GM12864 (cell line): ENCODE data around the gene SGK2.

Source experiments
- DNase-seq: peaks from one replicate; pipeline ENCODE4 v3.0.0-alpha.2; 2011; ENCODE audit warnings: low read depth
- H3K4me3 ChIP-seq: 2 replicates; pipeline ENCODE4 v1.5.1; 2011; ENCODE audit warnings: mild to moderate bottlenecking, low read depth, low read length, control low read depth
- TF ChIP-seq, protein P1 (sequence below): IDR thresholded peaks from 2 replicates; pipeline ENCODE4 v1.5.1; 2011; ENCODE audit warnings: low read depth, mild to moderate bottlenecking, moderate library complexity, low read length, control low read depth, inconsistent platforms; ENCODE audit errors: missing control alignments

Gene SGK2

DNA sequence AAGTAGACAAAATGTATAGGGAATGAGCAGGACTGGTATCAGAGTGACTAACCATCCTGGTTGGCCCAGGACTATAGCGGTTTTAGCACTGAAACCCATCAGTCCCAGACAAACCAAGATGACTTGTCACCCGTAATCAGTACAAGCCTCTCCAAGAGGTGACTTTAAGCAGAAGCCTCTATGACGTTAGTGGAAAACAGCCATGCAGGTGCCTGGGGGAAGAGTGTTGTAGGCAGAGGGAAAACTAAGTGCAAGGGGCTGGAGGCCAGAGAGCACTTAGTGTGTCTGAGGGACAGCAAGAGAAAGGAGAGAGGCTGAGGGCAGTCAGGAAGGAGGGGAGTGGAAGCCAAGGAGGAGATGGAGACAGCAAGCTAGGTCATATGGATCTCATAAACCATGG, 2.1 kb downstream of the SGK2 start:
- H3K4me3 ChIP-seq: no peak overlapping the region
- TF ChIP-seq, protein P1, sequence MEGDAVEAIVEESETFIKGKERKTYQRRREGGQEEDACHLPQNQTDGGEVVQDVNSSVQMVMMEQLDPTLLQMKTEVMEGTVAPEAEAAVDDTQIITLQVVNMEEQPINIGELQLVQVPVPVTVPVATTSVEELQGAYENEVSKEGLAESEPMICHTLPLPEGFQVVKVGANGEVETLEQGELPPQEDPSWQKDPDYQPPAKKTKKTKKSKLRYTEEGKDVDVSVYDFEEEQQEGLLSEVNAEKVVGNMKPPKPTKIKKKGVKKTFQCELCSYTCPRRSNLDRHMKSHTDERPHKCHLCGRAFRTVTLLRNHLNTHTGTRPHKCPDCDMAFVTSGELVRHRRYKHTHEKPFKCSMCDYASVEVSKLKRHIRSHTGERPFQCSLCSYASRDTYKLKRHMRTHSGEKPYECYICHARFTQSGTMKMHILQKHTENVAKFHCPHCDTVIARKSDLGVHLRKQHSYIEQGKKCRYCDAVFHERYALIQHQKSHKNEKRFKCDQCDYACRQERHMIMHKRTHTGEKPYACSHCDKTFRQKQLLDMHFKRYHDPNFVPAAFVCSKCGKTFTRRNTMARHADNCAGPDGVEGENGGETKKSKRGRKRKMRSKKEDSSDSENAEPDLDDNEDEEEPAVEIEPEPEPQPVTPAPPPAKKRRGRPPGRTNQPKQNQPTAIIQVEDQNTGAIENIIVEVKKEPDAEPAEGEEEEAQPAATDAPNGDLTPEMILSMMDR: no peak
- DNase-seq: no peak

DNA sequence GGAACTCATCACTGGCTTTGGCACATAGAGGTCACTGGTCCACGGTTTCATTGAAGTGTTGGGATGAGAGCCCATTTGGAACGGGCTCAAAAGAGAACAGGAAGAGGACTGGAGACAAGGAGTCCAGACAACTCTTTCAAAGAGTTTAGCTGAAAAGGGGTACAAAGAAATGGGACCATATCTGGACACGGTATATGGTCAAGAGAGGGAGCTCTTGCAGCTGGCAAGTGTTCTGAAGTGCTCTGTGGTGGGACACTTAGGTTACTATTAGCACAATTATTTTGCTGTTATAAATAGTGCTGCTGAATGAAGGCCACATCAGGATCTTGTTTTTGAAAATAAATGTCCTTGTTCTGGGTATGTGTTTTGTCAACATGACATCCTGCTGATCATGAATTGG, 4.6 kb downstream of the SGK2 start:
- H3K4me3 ChIP-seq: no peak overlapping the region
- no peak for DNase-seq
- TF ChIP-seq, protein P1: peak; percentile 23

DNA sequence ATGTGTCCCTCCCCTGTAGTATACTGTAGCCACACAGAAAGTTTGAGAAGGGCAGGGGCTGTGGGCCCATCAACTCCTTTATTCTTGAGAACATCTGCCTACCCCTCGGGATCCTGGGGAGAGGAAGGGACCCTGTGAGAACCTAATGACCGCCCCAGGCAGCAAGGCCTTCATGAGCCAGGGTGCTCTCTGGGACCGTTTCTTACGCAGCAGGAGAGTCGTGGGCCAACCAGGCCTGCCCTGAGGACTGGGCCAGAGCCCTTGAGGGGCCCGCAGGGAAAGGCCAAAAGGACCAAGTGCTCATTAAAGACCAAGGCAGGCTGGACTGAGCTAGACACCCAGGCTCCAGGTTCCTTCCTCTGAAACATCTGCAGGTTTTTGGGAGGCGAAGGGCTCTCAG, 5.2 kb downstream of the SGK2 start:
- no peak overlapping the region for H3K4me3 ChIP-seq
- DNase-seq: no peak
- TF ChIP-seq, protein P1: no peak

DNA sequence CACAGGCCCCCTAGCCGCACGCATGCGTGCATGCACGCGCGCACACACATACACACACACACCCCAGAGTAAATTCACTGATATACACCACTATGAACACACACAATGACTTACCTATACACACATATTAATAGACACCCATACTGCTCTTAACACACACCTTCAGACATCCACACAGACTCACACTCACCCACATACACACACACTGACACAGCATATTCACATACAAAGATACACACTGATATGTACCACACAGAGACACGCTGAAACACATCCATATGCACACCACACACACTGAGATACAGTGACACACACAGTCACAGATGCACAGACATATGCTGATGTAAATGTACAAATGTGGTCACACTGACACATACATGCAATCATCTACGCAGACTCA, 5.6 kb downstream of the SGK2 start:
- DNase-seq: no peak
- TF ChIP-seq, protein P1: no peak
- H3K4me3 ChIP-seq: no peak overlapping the region

DNA sequence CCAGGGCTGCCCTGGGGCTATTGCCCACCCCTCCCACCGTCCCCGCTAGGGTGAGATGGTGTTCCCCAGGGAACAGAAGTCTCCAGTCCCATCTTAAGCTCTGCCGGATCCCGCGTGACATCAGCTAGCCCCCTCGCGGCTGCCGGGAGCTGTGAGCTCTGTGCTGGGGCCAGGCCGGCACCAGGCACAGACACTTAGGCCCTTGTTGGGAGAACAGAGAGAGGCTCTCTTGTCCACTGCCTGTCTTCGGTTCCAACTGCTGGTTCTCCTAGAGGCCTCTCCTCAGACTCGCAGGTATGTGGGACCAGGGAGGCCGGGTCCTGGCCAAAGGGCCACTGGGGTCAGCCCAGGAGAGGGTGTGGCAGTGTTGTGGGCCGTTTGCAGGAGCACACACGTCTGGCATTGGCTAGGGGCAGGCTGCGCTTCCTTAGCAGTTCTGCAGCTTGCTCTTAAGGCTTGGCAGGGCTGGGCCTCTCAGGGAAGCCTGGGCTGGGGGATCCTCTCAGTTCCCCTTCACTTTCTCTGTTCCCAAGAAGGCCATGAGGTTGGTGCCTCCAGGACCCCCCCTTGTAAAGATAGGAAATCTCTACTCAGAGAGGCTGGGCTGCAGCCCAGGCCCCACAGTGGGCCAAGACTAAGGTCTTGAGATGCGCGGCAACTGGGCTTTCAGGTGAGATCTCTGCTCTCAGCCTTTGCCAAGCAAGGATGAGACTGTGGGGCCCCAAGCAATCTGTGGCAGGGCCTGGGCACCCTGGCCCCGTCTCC, 6.3 kb downstream of the SGK2 start:
- H3K4me3 ChIP-seq: no peak overlapping the region
- no peak for DNase-seq
- TF ChIP-seq, protein P1: no peak

DNA sequence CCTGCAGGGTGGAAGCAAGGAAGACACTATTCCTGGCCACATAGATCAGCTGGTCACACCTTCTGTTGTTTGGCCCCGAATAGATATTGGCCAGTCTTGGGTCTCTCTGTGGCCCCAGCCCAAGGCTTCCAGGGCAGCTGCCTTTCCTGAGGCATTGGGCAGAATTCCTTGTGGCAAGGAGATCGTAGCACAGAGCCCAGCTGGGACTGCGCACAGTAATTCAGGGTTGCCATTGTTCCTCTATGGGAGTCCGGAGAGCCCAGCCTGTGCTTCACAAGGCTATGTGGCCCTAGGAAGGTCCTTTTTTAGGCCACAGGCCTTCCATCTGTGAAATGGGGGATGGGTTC, 6.9 kb downstream of the SGK2 start:
- DNase-seq: no peak
- no peak overlapping the region for H3K4me3 ChIP-seq
- TF ChIP-seq, protein P1: no peak

DNA sequence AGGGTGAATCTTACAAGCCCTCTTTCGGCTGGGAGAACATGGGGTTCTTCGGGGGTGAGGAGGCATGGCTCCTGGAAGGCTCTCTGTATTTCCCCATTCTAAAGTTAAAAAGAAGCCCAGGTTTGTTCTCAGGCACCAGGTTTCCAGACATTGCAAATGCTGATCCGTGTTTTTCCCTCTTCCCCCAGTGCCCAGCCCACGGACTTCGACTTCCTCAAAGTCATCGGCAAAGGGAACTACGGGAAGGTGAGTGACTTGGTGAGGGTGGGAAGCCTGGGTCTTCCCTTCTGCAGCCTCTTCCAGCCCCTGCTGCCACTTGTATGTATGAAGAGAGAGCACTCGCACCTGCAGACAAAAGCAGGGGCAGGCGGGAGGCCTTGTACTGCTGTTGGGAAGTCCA, 8.7 kb downstream of the SGK2 start:
- no peak for DNase-seq
- TF ChIP-seq, protein P1: no peak
- no peak overlapping the region for H3K4me3 ChIP-seq
